Fibroblast of lung (primary cell): ENCODE results near the gene BMERB1. TPM values are rescaled to one million over a fixed set of nuclear protein-coding genes. Genes with fewer than 3 reads are reported as not detected.
"Not testable (repeated sequence)": the region's sequence is repeated elsewhere in the genome, so short reads cannot be mapped to it uniquely, and the experiment has no call there.

Experiments used
- DNase-seq, 2 donors: peaks; one replicate each; pipeline versions ENCODE4 v3.0.0 to v3.0.0-alpha.2; 2010; ENCODE audit warnings: low read depth in 2 of 2
- H2AFZ ChIP-seq: 2 replicates; pipeline ENCODE4 v1.5.1; 2012; ENCODE audit warnings: low read length, control low read depth, inconsistent platforms
- H3K27ac ChIP-seq: 2 replicates; pipeline ENCODE4 v1.5.1; 2011; ENCODE audit warnings: low read length, control low read depth; ENCODE audit not compliant: insufficient read depth
- H3K27me3 ChIP-seq: 2 replicates; pipeline ENCODE4 v1.5.1; 2011; ENCODE audit warnings: mild to moderate bottlenecking, low read length; ENCODE audit not compliant: control insufficient read depth, insufficient read depth
- H3K36me3 ChIP-seq: 2 replicates; pipeline ENCODE4 v1.5.1; 2011; ENCODE audit warnings: low read length; ENCODE audit not compliant: control insufficient read depth, insufficient read depth
- H3K4me1 ChIP-seq: 2 replicates; pipeline ENCODE4 v1.5.1; 2011; ENCODE audit warnings: low read length; ENCODE audit not compliant: control insufficient read depth, insufficient read depth; ENCODE audit errors: extremely low read depth
- H3K4me2 ChIP-seq: 2 replicates; pipeline ENCODE4 v1.5.1; 2011; ENCODE audit warnings: low read length, control low read depth; ENCODE audit not compliant: insufficient read depth; ENCODE audit errors: extremely low read depth
- H3K4me3 ChIP-seq, 4 experiments: fragments of 200-600 bp in 1 of 4; sonication (generic) in 1 of 4; replicated peaks in 1 of 4; 2 replicates each; pipeline ENCODE4 v1.5.1; 2011 to 2016; ENCODE audit warnings: low read length in 4 of 4, low read depth in 3 of 4, mild to moderate bottlenecking in 3 of 4, control low read depth in 2 of 4, inconsistent platforms in 1 of 4, mixed read lengths in 1 of 4; ENCODE audit not compliant: insufficient read depth in 1 of 4; ENCODE audit errors: control extremely low read depth in 1 of 4
- H3K79me2 ChIP-seq: 2 replicates; pipeline ENCODE4 v1.5.1; 2012; ENCODE audit warnings: mild to moderate bottlenecking, low read length, inconsistent platforms; ENCODE audit not compliant: control insufficient read depth, insufficient read depth
- H3K9ac ChIP-seq: 2 replicates; pipeline ENCODE4 v1.5.1; 2011; ENCODE audit warnings: mild to moderate bottlenecking, low read length, control low read depth; ENCODE audit not compliant: insufficient read depth
- H3K9me3 ChIP-seq: 2 replicates; pipeline ENCODE4 v1.5.1; 2012; ENCODE audit warnings: low read depth, low read length; ENCODE audit not compliant: control insufficient read depth, insufficient read depth
- H4K20me1 ChIP-seq: 2 replicates; pipeline ENCODE4 v1.5.1; 2011; ENCODE audit warnings: low read length; ENCODE audit not compliant: control insufficient read depth, insufficient read depth; ENCODE audit errors: extremely low read depth
- EZH2 ChIP-seq: IDR thresholded peaks from 2 replicates; pipeline ENCODE4 v1.5.1; 2012; ENCODE audit warnings: low read length, control low read depth, mild to moderate bottlenecking; ENCODE audit errors: missing control alignments
- polyA plus RNA-seq, 2 donors: library from polyadenylated mRNA; depleted of rRNA in 1 of 2; stranded (reverse) in 1 of 2; unstranded in 1 of 2; fragments of >200 nt; gene quantifications; 2 replicates each; pipeline ENCODE4 v1.2.1, GENCODE V29; 2011 to 2012; ENCODE audit warnings: missing spikeins in 1 of 2
- total RNA-seq: library from RNA; depleted of rRNA; stranded (reverse); fragments of >200 nt; gene quantifications from 2 replicates; pipeline ENCODE4 v1.2.1, GENCODE V29; 2014
- TF ChIP-seq, protein P1 (sequence below), 2 donors: IDR thresholded peaks in 1 of 2; conservative IDR thresholded peaks in 1 of 2; 1 replicate in 1 of 2; 2 replicates in 1 of 2; pipeline ENCODE4 v1.5.1; 2011 to 2012; ENCODE audit warnings: low read length in 2 of 2, control low read depth in 1 of 2, inconsistent platforms in 1 of 2, low read depth in 1 of 2, mild to moderate bottlenecking in 1 of 2

BMERB1 gene
- total and polyA plus RNA-seq, 2 donors (not counting 1 experiment from before 2014, with no cell fraction given): 39.1 to 46.0 TPM

- Histone ChIP-seq H3K4me1 (peaks cover 15% of the 10 kb centered on the region), H4K20me1 (no peaks in the 10 kb centered on the region), H3K79me2 (peaks cover 21% of the 10 kb centered on the region), H2AFZ (no peak overlapping the region), H3K27ac (peak overlapping the region; percentile 64), H3K36me3 (no peaks in the 10 kb centered on the region), H3K4me3 (no peak overlapping the region), H3K27me3 (no peaks in the 10 kb centered on the region), H3K9ac (no peak overlapping the region), H3K4me2 (peak overlapping the region; percentile 63), H3K9me3 (no peaks in the 10 kb centered on the region)
- peak; percentile 29 to 86 for DNase-seq
- TF ChIP-seq EZH2: no peak
- TF ChIP-seq, protein P1, sequence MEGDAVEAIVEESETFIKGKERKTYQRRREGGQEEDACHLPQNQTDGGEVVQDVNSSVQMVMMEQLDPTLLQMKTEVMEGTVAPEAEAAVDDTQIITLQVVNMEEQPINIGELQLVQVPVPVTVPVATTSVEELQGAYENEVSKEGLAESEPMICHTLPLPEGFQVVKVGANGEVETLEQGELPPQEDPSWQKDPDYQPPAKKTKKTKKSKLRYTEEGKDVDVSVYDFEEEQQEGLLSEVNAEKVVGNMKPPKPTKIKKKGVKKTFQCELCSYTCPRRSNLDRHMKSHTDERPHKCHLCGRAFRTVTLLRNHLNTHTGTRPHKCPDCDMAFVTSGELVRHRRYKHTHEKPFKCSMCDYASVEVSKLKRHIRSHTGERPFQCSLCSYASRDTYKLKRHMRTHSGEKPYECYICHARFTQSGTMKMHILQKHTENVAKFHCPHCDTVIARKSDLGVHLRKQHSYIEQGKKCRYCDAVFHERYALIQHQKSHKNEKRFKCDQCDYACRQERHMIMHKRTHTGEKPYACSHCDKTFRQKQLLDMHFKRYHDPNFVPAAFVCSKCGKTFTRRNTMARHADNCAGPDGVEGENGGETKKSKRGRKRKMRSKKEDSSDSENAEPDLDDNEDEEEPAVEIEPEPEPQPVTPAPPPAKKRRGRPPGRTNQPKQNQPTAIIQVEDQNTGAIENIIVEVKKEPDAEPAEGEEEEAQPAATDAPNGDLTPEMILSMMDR (conservative IDR thresholded peaks at IDR 0.05 in 1 of 2, IDR thresholded peaks at IDR 0.05 in 1 of 2; ENCODE audit: low read depth in 1 of 2, low read length in 2 of 2): no peak
Measured at GRCh38 chr16:15440852-15441251, 6.5 kb downstream of the BMERB1 start.

GRCh38 chr16:15442140-15442539 lies 7.8 kb downstream of the BMERB1 start:
- H3K4me2 ChIP-seq, H2AFZ ChIP-seq, H4K20me1 ChIP-seq, H3K9ac ChIP-seq, H3K4me3 ChIP-seq, DNase-seq, H3K27me3 ChIP-seq, H3K9me3 ChIP-seq, H3K36me3 ChIP-seq, H3K27ac ChIP-seq: not testable (repeated sequence)
- Histone ChIP-seq H3K79me2 (peaks cover 16% of the 10 kb centered on the region), H3K4me1 (peaks cover 15% of the 10 kb centered on the region)

DNA sequence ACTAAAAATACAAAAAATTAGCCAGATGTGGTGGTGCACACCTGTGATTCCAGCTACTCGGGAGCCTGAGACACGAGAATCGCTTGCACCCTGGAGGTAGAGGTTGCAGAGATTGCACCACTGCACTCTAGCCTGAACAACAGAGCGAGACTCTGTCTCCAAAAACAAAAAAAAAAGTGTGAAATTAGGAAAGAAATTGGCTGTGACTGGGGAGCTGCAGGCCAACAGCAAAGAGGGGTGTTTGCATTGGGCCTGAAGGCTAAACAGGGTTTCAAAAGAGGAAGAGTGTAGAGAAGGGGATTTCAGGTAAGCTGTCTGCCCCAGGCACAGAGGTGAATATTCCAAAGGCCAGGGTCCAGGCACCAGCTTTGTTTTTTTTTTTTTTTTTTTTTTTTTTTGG lies 9.4 kb downstream of the BMERB1 start:
- Histone ChIP-seq H3K36me3 (no peaks in the 10 kb centered on the region), H3K27ac (no peak overlapping the region), H3K4me2 (no peak overlapping the region), H4K20me1 (no peaks in the 10 kb centered on the region), H3K27me3 (no peaks in the 10 kb centered on the region), H2AFZ (no peak overlapping the region), H3K4me1 (peaks cover 15% of the 10 kb centered on the region), H3K4me3 (no peak overlapping the region), H3K9ac (no peak overlapping the region), H3K79me2 (peaks cover 12% of the 10 kb centered on the region), H3K9me3 (no peaks in the 10 kb centered on the region)
- DNase-seq: no peak
- TF ChIP-seq, protein P1 (conservative IDR thresholded peaks at IDR 0.05 in 1 of 2, IDR thresholded peaks at IDR 0.05 in 1 of 2; ENCODE audit: low read depth in 1 of 2, low read length in 2 of 2): no peak
- TF ChIP-seq EZH2: no peak
